Muscle layer of colon (tissue), 2 donors: ENCODE measurements around the gene ZNF276.
"Not testable (repeated sequence)": the region's sequence is repeated elsewhere in the genome, so short reads cannot be mapped to it uniquely, and the experiment has no call there.

Experiments
- H3K27ac ChIP-seq: one replicate; pipeline ENCODE4 v1.7.0; 2013; ENCODE audit warnings: low read depth, mild to moderate bottlenecking, low read length, moderate library complexity
- H3K27me3 ChIP-seq, 2 donors: one replicate each; pipeline ENCODE4 v1.7.0; 2013; ENCODE audit warnings: low read length in 2 of 2, mild to moderate bottlenecking in 2 of 2; ENCODE audit not compliant: insufficient read depth in 2 of 2, control insufficient read depth in 1 of 2
- H3K36me3 ChIP-seq: one replicate; pipeline ENCODE4 v1.7.0; 2013; ENCODE audit warnings: mild to moderate bottlenecking, low read length; ENCODE audit not compliant: insufficient read depth
- H3K4me1 ChIP-seq: one replicate; pipeline ENCODE4 v1.7.0; 2013; ENCODE audit warnings: mild to moderate bottlenecking, low read length; ENCODE audit not compliant: insufficient read depth
- H3K4me3 ChIP-seq, 2 donors: one replicate each; pipeline ENCODE4 v1.7.0; 2013; ENCODE audit warnings: low read length in 2 of 2, low read depth in 1 of 2, mild to moderate bottlenecking in 1 of 2, moderate library complexity in 1 of 2
- H3K9ac ChIP-seq: one replicate; pipeline ENCODE4 v1.7.0; 2013; ENCODE audit warnings: low read length
- H3K9me3 ChIP-seq: one replicate; pipeline ENCODE4 v1.7.0; 2013; ENCODE audit warnings: mild to moderate bottlenecking, low read length
- donor health status: abdominal sarcoma.
- donor health status: Adenocarcinoma of cecum.

Gene ZNF276

DNA sequence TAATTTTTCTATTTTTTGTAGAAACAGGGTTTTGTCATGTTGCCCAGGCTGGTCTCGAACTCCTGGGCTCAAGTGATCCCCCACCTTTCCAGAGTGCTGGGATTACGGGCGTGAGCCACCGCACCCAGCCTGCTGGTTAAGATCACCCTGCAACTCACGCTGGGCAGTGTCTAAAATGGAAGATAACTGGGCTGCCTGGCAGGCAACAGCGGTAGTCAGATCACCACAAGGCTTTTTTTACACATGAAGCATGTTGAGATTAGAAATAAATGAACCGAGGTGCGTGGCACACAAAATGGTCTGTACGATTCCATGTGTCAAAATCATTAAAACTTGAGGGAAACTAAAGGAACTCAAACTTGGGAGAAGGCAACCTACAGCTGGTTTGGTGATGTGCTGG is 26.7 kb downstream of the ZNF276 start:
- no peak overlapping the region for H3K27ac ChIP-seq
- no peak overlapping the region for H3K9ac ChIP-seq
- H3K9me3 ChIP-seq: no peaks in the 10 kb centered on the region
- H3K4me3 ChIP-seq: no peak overlapping the region
- H3K36me3 ChIP-seq: no peaks in the 10 kb centered on the region
- no peaks in the 10 kb centered on the region for H3K4me1 ChIP-seq
- H3K27me3 ChIP-seq: no peaks in the 10 kb centered on the region

DNA sequence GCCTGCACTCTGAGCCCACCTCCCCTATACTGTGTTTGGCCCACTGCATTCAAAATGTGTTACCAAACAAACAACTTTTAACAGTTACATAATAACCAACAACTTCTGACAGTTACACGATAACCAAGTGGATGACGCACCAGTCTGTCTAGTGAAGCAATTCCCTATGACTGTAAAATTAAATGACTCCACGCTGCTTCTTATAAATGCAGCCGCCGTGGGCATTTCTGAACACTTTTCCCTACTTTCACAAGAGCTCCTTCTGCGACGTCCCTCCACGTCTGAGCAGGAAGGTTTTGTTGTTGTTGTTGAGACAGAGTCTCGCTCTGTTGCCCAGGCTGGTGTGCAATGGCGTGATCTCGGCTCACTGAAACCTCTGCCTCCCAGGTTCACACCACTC is 27.6 kb downstream of the ZNF276 start:
- Histone ChIP-seq H3K4me3 (no peak overlapping the region), H3K4me1 (no peaks in the 10 kb centered on the region), H3K9me3 (no peaks in the 10 kb centered on the region), H3K27ac (no peak overlapping the region), H3K27me3 (no peaks in the 10 kb centered on the region), H3K9ac (no peak overlapping the region), H3K36me3 (no peaks in the 10 kb centered on the region)

DNA sequence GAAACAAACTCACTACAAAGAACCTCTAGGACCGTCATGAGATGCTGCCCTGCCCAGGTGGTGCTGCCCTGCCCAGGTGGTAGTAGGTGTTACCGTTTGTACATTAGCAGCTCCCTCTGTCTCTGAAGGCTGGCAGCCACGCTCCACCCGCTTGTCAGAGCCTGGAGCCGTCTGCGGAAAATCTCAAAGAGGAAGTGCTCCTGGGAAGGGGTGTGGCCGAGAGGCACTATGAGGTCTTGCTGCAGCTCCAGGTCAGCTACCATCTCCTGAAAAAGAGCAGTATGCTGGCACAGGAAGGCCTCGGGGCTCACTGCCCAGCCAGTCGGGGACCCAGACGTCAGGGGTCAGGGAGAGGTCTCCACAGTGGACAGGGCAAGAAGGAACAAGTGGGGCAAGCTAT is 28.3 kb downstream of the ZNF276 start:
- H3K4me1 ChIP-seq: no peaks in the 10 kb centered on the region
- H3K9me3 ChIP-seq: no peaks in the 10 kb centered on the region
- H3K9ac ChIP-seq: no peak overlapping the region
- H3K4me3 ChIP-seq: no peak overlapping the region
- H3K27me3 ChIP-seq: no peaks in the 10 kb centered on the region
- no peak overlapping the region for H3K27ac ChIP-seq
- no peaks in the 10 kb centered on the region for H3K36me3 ChIP-seq

DNA sequence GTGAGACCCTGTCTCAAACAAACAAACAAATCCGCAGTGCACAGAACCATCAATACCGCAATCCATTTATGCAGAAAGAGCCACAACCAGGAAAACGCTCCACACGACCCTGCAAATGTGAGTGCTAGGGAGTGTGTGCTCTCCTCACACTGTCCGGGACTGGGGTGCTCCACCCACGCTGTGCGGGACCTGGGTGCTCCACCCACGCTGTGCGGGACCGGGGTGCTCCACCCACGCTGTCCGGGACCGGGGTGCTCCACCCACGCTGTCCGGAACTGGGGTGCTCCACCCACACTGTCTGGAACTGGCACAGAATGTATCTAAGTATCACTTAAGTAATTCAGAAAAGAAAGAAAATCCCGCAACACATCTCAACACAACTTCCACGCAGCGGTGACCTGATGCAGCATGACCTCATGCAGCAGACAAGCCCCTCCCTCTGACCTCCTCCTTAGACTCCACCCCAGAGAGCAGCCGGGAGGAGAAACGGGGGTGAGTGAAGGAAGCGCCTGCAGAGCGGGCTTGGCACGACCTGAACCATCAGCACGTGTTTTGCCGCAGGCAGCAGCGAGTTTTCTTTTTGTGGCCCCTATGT is 38.5 kb downstream of the ZNF276 start:
- Histone ChIP-seq H3K9ac (no peak overlapping the region), H3K36me3 (no peaks in the 10 kb centered on the region), H3K4me3 (no peak overlapping the region), H3K4me1 (no peaks in the 10 kb centered on the region), H3K27ac (no peak overlapping the region), H3K9me3 (no peaks in the 10 kb centered on the region), H3K27me3 (no peaks in the 10 kb centered on the region)

DNA sequence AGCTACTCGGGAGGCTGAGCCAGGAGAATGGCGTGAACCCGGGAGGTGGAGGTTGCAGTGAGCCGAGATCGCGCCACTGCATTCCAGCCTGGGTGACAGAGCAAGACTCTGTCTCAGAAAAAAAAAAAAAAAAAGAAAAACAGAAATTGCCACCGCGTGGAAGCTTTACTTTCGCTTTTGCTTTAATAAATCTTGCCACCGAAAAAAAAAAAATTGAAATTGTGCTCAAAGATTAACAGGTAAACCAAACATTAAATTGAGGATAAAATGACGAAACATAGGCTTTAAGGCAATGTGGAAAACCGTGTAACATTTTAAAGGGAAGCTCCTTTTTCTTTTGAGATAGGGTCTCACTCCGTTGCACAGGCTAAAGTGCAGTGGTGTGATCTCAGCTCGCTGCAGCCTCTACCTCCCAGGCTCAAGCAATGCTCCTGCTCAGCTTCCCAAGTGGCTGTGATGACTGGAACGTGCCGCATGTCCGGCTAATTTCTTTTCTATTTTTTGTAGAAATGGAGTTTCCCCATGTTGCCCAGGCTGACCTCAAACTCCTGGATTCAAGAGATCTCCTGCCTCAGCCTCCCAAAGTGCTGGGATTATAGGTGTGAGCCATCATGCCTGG is 40.1 kb downstream of the ZNF276 start:
- Histone ChIP-seq H3K36me3 (no peaks in the 10 kb centered on the region), H3K27me3 (no peaks in the 10 kb centered on the region), H3K27ac (no peak overlapping the region), H3K4me1 (no peaks in the 10 kb centered on the region), H3K4me3 (no peak overlapping the region), H3K9ac (no peak overlapping the region), H3K9me3 (no peaks in the 10 kb centered on the region)

DNA sequence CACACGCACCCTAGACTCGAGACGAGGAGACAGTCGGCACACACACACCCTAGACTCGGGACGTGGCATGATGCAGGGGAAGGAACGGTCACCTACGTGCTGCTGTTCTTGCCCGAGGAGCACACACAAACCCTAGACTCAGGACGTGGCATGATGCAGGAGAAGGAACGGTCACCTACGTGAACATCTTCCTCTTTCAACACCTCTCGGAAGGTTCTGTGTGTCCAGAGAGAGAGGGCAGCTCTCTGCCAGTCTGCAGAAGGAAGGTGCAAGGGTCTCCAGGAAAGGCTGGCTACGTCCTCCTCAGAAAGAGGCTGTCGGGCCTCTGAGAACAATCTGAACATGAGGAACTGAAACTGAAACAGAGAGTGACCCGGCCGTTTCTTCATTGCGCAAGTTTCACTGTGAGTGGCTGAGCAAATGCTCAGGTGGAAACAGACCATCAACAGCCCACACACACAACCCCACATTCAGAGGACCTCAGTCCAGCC is 43.4 kb downstream of the ZNF276 start:
- no peak overlapping the region for H3K9ac ChIP-seq
- no peaks in the 10 kb centered on the region for H3K27me3 ChIP-seq
- H3K4me3 ChIP-seq: no peak overlapping the region
- no peaks in the 10 kb centered on the region for H3K4me1 ChIP-seq
- no peak overlapping the region for H3K27ac ChIP-seq
- H3K9me3 ChIP-seq: no peaks in the 10 kb centered on the region
- H3K36me3 ChIP-seq: no peaks in the 10 kb centered on the region

DNA sequence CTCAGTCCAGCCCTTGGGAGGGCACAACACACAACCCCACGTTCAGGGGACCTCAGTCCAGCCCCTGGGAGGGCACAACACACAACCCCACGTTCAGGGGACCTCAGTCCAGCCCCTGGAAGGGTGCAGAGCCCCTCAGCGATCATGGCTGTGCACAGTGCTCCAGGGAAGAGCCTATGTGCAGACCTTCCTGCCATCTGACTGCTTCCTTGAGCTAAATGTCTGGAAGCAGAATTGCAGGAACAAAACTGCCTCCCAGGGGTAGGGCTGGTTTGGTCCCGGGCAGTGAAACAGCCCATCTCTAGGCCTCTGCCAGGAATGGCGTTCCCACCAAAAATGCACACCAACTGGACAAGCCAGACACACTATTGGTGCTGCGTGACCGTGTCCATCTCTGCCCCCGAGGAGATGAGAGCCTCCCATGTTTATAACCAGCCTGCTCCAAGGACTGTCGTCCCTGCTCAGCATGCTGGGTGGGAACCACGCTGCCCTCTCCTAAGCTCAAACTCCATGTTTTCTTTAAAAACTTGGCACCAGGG is 44.0 kb downstream of the ZNF276 start:
- H3K4me3 ChIP-seq: no peak overlapping the region
- no peaks in the 10 kb centered on the region for H3K27me3 ChIP-seq
- H3K9me3 ChIP-seq: no peaks in the 10 kb centered on the region
- H3K9ac ChIP-seq: no peak overlapping the region
- H3K36me3 ChIP-seq: no peaks in the 10 kb centered on the region
- H3K27ac ChIP-seq: no peak overlapping the region
- no peaks in the 10 kb centered on the region for H3K4me1 ChIP-seq

DNA sequence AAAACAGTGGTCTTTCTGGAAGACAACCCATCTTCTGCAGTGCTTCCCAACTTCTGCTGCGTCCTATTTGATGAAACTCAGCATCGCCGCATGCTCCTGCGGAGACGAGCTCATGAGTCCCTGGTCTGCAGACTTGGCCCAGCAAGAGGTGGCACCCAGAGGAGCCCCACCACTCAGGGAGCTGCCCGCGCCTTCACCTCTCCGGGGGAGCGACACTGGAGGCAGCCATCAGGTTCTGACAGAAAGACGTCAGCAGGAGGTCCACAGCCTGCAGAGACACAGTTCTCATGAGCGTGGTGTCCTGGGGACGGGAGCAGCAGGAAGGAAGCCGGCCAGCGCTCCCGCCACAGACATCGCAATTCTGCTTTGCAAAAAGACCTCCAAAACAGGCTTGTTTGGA is 49.0 kb downstream of the ZNF276 start:
- Histone ChIP-seq H3K9me3 (no peaks in the 10 kb centered on the region), H3K36me3 (no peaks in the 10 kb centered on the region), H3K27me3 (no peaks in the 10 kb centered on the region), H3K9ac (no peak overlapping the region), H3K4me3 (no peak overlapping the region), H3K27ac (no peak overlapping the region), H3K4me1 (no peaks in the 10 kb centered on the region)

DNA sequence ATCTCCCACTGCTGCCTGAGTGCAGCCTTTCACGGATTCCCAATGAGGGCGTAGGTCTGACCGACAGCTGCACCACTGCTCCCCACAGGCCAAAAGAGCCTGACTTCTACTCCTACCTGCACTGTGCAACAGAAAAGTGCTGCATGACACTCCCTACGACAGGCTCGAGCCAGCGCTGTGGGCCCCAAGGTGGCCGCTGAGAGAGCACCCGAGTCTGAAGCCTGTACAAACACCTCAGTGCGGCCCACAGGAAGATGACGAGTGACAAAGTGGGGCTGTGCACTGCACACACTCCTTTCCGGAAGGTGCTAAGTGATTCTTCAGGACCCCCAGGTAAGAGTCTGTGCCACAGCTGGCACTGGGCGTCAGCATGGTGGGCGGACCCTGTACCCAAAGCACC is 53.9 kb downstream of the ZNF276 start:
- Histone ChIP-seq H3K9ac (no peak overlapping the region), H3K27me3 (no peaks in the 10 kb centered on the region), H3K27ac (no peak overlapping the region), H3K36me3 (no peaks in the 10 kb centered on the region), H3K4me1 (no peaks in the 10 kb centered on the region), H3K4me3 (no peak overlapping the region), H3K9me3 (no peaks in the 10 kb centered on the region)

DNA sequence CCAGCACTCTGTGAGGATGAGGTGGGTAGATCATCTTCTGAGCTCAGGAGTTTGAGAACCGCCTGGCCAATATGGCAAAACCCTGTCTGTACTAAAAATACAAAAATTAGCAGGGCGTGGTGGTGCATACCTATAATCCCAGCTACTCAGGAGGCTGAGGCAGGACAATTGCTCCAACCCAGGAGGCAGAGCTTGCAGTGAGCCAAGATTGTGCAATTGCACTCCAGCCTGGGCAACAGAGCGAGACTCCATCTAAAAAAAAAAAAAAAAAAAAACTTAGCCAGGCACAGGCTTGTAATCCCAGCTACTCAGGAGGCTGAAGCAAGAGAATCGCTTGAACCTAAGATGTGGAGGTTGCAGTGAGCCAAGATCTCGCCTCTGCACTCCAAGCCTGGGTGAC is 56.9 kb downstream of the ZNF276 start:
- not testable (repeated sequence) for H3K4me3 ChIP-seq, H3K9me3 ChIP-seq, H3K4me1 ChIP-seq

DNA sequence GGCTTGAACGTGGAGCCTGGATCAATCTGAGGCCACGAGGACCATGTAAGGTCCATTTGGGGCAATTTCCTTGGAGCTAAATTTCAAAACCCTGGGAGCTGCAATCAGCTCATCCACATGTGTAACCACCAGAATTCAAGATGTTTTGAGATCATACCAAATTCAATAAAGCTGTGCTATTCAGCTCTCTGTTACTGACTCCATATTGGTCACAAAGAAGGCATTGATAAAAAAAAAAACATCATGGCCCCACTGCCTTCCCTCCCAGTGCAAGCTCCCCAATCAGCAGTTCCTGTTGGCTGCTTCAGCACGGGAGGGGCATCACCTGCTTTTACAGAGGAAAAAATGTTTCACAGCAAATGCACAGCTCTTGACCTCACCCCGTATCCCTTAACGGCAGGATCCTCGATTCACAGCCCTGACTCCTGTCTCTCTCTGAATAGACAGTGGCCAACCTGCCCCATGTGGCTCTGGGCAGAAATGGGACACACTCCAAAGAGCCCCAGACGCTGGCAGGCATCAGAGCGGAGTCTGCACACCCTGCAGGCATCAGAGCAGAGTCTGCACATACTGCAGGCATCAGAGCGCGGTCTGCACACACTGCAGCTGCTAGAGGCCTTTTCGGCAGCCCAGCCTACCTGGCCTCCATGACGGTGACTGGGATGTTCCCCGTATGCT is 58.0 kb downstream of the ZNF276 start:
- no peak overlapping the region for H3K4me3 ChIP-seq
- no peaks in the 10 kb centered on the region for H3K27me3 ChIP-seq
- no peaks in the 10 kb centered on the region for H3K9me3 ChIP-seq
- H3K9ac ChIP-seq: no peak overlapping the region
- H3K36me3 ChIP-seq: no peaks in the 10 kb centered on the region
- H3K4me1 ChIP-seq: no peaks in the 10 kb centered on the region
- H3K27ac ChIP-seq: no peak overlapping the region

More for the DNA sequence above, 56.9 kb downstream of the ZNF276 start:
- not testable (repeated sequence) for H3K36me3 ChIP-seq, H3K9ac ChIP-seq, H3K27me3 ChIP-seq, H3K27ac ChIP-seq
